GM12892 (cell line): ENCODE results near the gene KRTAP20-2.

Source experiments
- POLR2A ChIP-seq: IDR thresholded peaks from 2 replicates; pipeline ENCODE4 v1.6.1; 2011; ENCODE audit warnings: low read depth, low read length, control low read depth
- POLR2AphosphoS5 ChIP-seq: IDR thresholded peaks from 2 replicates; pipeline ENCODE4 v1.6.1; 2011; ENCODE audit warnings: low read depth, low read length, control low read depth
- TAF1 ChIP-seq: IDR thresholded peaks from 2 replicates; pipeline ENCODE4 v1.6.1; 2011; ENCODE audit warnings: low read depth, mild to moderate bottlenecking, control low read depth, low read length, borderline replicate concordance

- TF ChIP-seq POLR2A, result no peak
- TF ChIP-seq TAF1, result no peak
- TF ChIP-seq POLR2AphosphoS5, result no peak
Observed at GRCh38 chr21:30598802-30599201, 36.2 kb upstream of the KRTAP20-2 start, which contains the start of gene KRTAP6-2.
